Hematopoietic multipotent progenitor cell treated with erythropoietin and hydrocortisone succinate and interleukin-3 and kit ligand, for 4 days (in vitro differentiated cells): Measurements from ENCODE around the gene ATG16L1.

ENCODE experiments used
- DNase-seq: peaks from one replicate; pipeline ENCODE4 v3.0.0-alpha.2; 2015

Gene ATG16L1

DNA sequence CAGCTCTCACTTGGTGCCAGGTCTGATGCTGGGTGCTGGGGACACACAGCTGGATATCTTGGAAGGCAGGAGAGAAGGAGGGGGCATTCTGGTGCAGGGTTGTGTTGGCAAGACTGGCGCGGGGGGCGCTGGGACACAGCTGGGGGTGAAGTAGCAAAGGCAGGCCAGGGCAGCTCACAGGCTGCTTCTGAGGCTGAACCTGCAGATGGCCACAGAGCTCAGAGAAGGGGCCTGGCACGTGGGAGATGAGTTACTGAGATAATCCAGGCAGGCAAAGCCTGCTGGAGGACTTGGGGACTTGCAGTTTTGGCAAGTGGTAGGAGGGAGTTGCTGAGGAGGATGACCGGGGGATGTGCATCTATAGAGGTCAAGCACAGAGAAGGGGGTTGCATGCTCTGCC lies 86.6 kb downstream of the ATG16L1 start:
- peak; percentile 53 for DNase-seq

DNA sequence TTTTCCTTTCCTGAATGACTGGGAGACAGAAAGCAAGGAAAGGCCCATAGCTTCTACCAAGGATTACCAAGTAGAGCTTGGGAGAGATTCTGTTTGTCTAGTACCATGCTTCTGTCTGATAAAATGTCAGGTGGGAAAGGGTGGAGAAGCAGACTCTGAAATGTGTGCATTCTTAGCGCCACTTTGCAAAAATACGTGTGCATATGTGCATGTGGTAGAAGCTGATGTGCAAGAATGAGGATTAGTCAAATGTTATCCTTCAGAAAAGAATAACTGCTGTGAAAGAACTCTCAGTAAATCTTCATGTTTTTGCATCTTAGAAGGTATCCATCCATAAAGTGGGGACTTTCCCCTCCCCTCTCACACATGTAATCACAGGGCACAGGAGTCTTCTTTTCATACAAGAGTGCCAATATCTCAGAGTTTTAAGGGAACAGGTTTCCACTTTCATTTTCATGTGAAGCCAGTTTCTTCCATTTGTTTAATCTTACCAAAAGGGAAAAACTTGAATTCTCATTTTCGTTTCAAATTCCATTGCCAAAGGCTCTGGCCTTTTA lies 87.4 kb downstream of the ATG16L1 start:
- DNase-seq = no peak

DNA sequence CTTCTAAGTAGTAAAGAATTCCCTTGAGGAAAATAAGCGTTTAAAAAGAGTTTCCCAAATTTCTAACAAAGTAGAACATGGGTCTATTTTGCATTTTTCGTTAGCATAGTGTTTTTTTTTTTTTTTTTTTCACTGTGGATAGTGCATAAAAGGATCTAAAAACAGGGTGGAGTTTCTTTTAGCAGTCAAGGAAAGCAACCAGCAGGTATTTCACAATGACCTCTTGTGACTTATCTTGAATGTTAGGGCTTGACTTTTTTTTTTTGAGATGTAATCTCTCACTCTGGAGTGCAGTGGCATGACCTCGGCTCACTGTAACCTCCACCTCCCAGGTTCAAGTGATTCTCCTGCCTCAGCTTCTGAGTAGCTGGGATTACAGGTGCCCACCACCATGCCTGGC lies 88.0 kb downstream of the ATG16L1 start:
- DNase-seq = peak; percentile 69

DNA sequence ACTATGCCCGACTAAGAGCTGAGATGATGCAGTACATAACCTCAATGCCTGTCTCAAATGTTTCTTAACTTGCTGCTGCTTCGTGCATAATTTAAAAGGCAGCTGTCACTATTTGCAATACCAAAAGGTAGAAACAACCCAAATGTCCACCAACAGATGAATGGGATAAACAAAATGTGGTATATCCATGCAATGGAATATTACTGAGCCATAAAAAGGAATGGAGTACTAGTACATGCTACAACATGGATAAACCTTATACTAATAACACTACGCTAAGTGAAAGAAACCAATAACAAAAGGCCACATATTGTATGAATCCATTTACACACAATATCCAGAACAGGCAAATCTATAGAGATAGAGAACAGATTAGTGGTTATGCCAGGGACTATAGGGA lies 89.8 kb downstream of the ATG16L1 start:
- no peak for DNase-seq

DNA sequence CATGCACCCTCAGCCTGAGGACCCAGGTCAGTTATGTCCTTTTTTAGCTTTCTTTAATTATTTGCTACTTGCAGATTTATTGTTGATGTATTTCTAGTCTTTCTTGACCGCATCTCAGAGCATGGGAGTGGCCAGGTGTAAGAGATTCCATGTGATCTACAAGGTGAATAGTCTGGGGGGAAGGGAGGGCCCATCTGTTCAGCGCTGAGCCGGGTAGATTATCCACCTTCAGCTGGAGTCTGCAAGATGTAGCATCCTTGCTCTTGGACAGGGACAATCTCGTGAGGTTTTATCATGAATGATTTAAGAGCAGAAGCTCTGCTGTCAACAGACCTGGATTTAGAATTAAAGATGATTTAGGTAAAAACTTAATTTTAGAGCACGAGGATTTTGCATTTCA lies 90.8 kb downstream of the ATG16L1 start:
- DNase-seq = no peak

DNA sequence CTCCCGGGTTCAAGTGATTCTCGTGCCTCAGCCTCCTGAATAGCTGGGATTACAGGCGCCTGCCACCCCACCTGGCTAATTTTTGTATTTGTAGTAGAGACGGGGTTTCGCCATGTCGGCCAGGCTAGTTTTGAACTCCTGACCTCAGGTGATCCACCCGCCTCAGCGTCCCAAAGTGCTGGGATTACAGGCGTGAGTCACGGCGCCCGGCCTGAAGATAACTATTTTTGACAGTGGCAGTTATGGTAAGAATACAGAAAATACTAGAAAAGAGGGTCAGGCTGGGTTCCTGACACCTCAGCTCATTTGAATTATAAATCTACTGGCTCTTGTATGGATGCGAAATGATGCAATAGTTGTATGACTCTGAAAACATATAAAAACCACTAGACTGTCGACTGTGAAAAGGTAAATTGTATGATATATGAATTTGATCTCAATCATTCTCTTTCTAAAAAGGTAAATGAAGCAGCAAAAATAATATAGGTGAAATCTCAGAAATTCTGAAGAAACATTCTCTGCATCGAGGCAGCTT lies 91.8 kb downstream of the ATG16L1 start:
- no peak for DNase-seq
